GM12874 (cell line): ENCODE data around the gene HNRNPU.

Experiments
- CTCF ChIP-seq: IDR thresholded peaks from 2 replicates; pipeline ENCODE4 v1.5.1; 2011; ENCODE audit warnings: low read depth, mild to moderate bottlenecking, control low read depth, low read length, moderate library complexity; ENCODE audit not compliant: insufficient read depth

Gene HNRNPU

GRCh38 chr1:244802556-244803239 lies 61.6 kb downstream of the HNRNPU start:
- no peak for TF ChIP-seq CTCF

DNA sequence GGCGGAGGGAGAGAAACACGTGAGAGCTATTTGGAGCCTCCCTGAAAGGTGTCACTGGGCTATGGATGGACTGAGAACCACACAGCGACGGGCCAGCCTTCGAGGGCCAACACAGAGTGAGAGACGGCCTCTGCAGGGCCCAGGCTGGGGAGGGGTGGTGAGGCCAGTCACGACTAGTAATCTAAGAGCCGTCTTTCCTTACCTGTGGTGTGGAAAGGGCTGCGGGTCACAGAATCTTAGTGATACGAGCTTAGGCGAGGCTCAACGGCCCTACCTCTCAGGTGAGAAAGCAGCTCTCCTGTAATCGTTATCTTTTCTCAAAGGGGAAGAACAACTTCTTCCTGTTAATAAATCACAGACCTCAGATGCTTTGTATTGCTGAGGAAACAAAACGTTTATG lies 62.3 kb downstream of the HNRNPU start:
- TF ChIP-seq CTCF, result no peak

DNA sequence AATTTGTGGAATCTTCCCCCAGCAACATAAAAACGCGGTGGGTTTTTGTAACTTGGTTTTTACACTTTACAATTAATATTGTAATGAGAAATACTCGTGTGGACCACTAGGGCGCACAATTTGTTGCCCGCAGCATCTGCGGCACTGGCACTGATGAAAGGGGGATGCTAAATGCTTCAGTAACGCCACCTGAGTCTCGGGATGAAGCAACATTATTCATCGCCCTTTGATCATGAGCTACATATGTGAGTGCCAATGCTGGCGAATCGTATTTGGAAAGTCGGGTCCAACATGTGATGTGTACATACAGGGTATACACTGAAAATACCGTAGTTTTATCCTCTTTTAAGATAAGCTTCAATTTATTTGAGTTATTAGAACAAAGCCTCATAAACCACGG lies 63.1 kb downstream of the HNRNPU start:
- peak; percentile 67 for TF ChIP-seq CTCF

GRCh38 chr1:244800821-244801220 lies 63.5 kb downstream of the HNRNPU start:
- no peak for TF ChIP-seq CTCF
